ENCODE results near the gene DUSP1. TPM values are rescaled to one million over a fixed set of nuclear protein-coding genes. Genes with fewer than 3 reads are reported as not detected.

DUSP1 gene
- total and polyA plus RNA-seq, 3 donors from 2014 or later = 86.2 to 172 (median 159) TPM

DNA sequence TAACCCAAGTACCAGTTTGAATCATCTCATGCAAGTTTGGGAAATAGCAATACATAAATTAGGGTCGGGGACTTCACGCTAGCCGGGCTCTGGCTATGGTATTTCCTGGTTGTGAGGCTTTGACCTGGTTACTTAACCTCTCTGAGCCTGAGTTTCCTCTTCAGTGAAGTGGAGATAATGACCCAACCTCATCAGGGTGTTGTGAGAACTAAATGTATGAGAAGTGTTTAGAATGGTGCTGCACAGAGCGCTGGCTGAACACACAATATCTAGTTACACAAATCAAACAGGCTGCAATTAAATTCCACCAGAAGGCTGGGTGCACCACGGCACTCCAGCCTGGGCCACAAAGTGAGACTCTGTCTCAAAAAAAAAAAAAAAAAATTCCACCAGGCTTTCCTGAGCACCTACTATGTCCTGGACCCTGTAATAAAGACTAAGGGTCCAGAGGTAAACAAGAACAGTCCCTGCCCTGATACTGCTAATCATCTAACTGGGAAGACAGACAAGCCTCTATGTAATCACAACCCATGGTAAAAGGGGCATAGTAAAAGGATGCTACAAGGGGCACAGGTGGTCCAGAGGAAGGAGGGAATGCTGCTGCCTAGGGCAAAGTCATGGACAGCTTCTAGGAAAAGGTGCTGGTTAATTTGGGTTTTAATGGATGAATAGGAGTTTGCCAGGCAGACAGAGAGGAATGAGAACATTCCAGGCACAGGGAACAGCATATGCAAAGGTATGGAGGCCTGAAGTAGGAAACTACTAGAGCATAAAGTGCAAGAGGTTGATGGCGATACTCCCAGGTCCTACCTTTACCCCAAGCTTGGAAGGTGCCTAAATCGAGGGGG lies 27.7 kb downstream of the DUSP1 start:
- H3K27me3 ChIP-seq = no peaks in the 10 kb centered on the region
- DNase-seq = no peak
- H3K4me1 ChIP-seq = peaks cover 5% of the 10 kb centered on the region
- WGBS, 2 donors = 91 to 92% methylated on average over 7 of the region's 7 CpGs
- H3K9me3 ChIP-seq = no peaks in the 10 kb centered on the region
- TF ChIP-seq, protein P1, sequence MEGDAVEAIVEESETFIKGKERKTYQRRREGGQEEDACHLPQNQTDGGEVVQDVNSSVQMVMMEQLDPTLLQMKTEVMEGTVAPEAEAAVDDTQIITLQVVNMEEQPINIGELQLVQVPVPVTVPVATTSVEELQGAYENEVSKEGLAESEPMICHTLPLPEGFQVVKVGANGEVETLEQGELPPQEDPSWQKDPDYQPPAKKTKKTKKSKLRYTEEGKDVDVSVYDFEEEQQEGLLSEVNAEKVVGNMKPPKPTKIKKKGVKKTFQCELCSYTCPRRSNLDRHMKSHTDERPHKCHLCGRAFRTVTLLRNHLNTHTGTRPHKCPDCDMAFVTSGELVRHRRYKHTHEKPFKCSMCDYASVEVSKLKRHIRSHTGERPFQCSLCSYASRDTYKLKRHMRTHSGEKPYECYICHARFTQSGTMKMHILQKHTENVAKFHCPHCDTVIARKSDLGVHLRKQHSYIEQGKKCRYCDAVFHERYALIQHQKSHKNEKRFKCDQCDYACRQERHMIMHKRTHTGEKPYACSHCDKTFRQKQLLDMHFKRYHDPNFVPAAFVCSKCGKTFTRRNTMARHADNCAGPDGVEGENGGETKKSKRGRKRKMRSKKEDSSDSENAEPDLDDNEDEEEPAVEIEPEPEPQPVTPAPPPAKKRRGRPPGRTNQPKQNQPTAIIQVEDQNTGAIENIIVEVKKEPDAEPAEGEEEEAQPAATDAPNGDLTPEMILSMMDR (IDR thresholded peaks at IDR 0.05) = no peak
- no peak for TF ChIP-seq POLR2A (IDR thresholded peaks at IDR 0.05)
- no peak overlapping the region for H3K27ac ChIP-seq
- intact Hi-C loops (cut with DNase I; ENCODE audit: low total_unique reads) = no loop called here
- no peaks in the 10 kb centered on the region for H3K36me3 ChIP-seq (ENCODE audit: low read depth, missing control alignments)
- no peak overlapping the region for H3K4me3 ChIP-seq

DNA sequence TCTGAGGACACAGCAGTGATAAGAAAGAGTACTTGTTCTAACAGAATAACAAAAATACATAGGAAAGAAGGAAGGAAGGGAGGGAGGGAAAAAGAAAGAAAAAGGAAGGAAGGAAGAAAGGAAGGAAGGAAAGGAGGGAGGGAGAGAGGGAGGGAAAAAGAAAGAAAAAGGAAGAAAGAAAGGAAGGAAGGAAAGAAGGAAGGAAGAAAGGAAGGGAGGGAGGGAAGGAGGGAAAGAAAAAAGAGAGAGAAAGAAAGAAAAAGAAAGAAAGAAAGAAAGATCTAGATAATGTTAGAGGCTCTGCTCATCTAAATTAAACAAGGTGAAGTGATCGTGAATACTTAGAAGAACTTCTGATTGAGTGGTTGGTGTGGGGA lies 29.8 kb downstream of the DUSP1 start:
- peak overlapping the region in 1 of 2 donors; percentile 24 for H3K27ac ChIP-seq
- DNase-seq = no peak
- H3K4me1 ChIP-seq = peaks cover 5% of the 10 kb centered on the region
- no peak for TF ChIP-seq POLR2A (IDR thresholded peaks at IDR 0.05)
- TF ChIP-seq, protein P1 (IDR thresholded peaks at IDR 0.05) = no peak
- H3K4me3 ChIP-seq = no peak overlapping the region
- H3K9me3 ChIP-seq = no peaks in the 10 kb centered on the region
- H3K27me3 ChIP-seq = no peaks in the 10 kb centered on the region
- no peaks in the 10 kb centered on the region for H3K36me3 ChIP-seq (ENCODE audit: low read depth, missing control alignments)
- 48 to 77% methylated on average over 1 of the region's 1 CpG for WGBS, 2 donors
- intact Hi-C loops (cut with DNase I; ENCODE audit: low total_unique reads) = no loop called here

DNA sequence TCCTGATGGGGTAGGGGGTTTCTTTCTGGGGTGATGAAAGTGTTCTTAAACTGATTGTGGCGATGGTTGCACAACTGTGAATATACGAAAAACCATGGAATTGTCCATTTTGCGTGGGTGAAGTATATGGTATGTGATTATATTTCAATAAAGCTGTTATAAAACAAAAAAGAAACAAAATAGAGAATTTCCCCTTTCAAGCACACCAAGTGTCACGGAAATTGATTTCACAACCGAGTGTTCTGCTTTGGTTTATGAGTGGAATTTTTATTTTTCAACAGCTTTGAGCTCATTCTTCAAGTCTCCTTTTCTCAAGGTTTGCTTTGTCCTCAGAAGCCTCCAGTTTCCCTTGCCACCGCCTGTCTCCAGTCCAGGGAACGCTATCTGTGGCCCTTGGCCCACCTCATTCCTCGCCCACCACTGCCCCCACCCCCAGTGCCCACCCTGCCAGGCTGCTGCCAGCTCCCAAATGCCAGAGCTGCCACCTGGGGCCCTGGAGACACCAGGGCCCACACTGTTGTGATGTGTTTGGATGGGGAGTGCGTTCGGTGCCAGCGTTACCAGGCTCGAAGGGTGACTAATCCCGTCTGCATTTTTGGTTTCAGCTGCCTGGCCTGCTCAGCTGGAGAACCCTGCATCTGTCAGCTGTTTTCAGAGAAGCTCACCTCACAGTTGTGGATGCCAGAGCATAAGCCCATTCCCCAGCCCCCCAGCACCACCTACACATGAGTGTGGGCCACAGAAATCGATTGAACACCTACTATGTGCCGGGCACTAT lies 30.4 kb downstream of the DUSP1 start:
- no peaks in the 10 kb centered on the region for H3K36me3 ChIP-seq (ENCODE audit: low read depth, missing control alignments)
- H3K4me1 ChIP-seq = peaks cover 5% of the 10 kb centered on the region
- WGBS, 2 donors = 78 to 84% methylated on average over 15 of the region's 15 CpGs
- H3K4me3 ChIP-seq = no peak overlapping the region
- intact Hi-C loops (cut with DNase I; ENCODE audit: low total_unique reads) = no loop called here
- no peaks in the 10 kb centered on the region for H3K9me3 ChIP-seq
- no peak for DNase-seq
- TF ChIP-seq, protein P1 (IDR thresholded peaks at IDR 0.05) = no peak
- TF ChIP-seq POLR2A (IDR thresholded peaks at IDR 0.05) = no peak
- peak overlapping the region in 1 of 2 donors; percentile 24 for H3K27ac ChIP-seq
- H3K27me3 ChIP-seq = no peaks in the 10 kb centered on the region

DNA sequence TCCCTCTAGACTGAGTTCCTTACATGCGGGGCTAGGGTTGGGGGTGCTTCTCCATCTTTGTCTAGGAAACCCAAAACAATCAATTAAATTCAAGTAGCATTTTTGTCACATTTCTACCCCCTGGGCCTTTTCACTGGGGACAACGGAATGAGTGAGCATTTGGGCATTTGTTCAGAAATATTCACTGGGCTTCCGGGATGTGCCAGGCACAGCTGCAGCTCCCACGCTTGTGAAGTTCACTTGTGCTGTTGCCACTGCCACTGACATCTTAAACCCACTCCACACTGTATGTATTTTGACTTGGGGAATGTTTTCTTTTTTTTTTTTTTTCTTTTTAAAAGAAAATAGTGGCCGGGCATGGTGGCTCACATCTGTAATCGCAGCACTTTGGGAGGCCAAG lies 31.6 kb downstream of the DUSP1 start:
- intact Hi-C loops (cut with DNase I; ENCODE audit: low total_unique reads) = no loop called here
- peaks cover 5% of the 10 kb centered on the region for H3K4me1 ChIP-seq
- TF ChIP-seq, protein P1 (IDR thresholded peaks at IDR 0.05) = no peak
- TF ChIP-seq POLR2A (IDR thresholded peaks at IDR 0.05) = no peak
- H3K4me3 ChIP-seq = no peak overlapping the region
- WGBS, 2 donors = 93 to 95% methylated on average over 6 of the region's 6 CpGs
- DNase-seq = no peak
- no peaks in the 10 kb centered on the region for H3K36me3 ChIP-seq (ENCODE audit: low read depth, missing control alignments)
- H3K9me3 ChIP-seq = no peaks in the 10 kb centered on the region
- no peaks in the 10 kb centered on the region for H3K27me3 ChIP-seq
- no peak overlapping the region for H3K27ac ChIP-seq

Data from testis (tissue), 3 donors.